ENCODE data around the gene IDE.

Gene IDE

GRCh38 chr10:92452313-92452712 lies 121.6 kb downstream of the IDE start:
- TF ChIP-seq TEAD4 (IDR thresholded peaks at IDR 0.05) (no peak), EGR1 (IDR thresholded peaks at IDR 0.05) (no peak), CREB1 (IDR thresholded peaks at IDR 0.05; ENCODE audit: low read depth) (no peak), YY1 (IDR thresholded peaks at IDR 0.05; ENCODE audit: low read depth) (no peak), ZBTB7A (IDR thresholded peaks at IDR 0.05; ENCODE audit: low read depth) (no peak), USF1 (IDR thresholded peaks at IDR 0.05) (no peak), RAD21 (IDR thresholded peaks at IDR 0.05; ENCODE audit: low read depth) (no peak), NFIC (IDR thresholded peaks at IDR 0.05) (no peak), TCF12 (IDR thresholded peaks at IDR 0.05; ENCODE audit: low read depth) (no peak), MAX (IDR thresholded peaks at IDR 0.05) (no peak)

GRCh38 chr10:92451431-92451830 lies 122.5 kb downstream of the IDE start:
- TF ChIP-seq ZBTB7A (IDR thresholded peaks at IDR 0.05; ENCODE audit: low read depth) (no peak), RAD21 (IDR thresholded peaks at IDR 0.05; ENCODE audit: low read depth) (no peak), TEAD4 (IDR thresholded peaks at IDR 0.05) (no peak), EP300 (IDR thresholded peaks at IDR 0.05; ENCODE audit: borderline replicate concordance) (no peak), YY1 (IDR thresholded peaks at IDR 0.05; ENCODE audit: low read depth) (no peak), MAX (IDR thresholded peaks at IDR 0.05) (no peak), NFIC (IDR thresholded peaks at IDR 0.05) (no peak), REST (IDR thresholded peaks at IDR 0.05; ENCODE audit: low read depth) (no peak), CEBPB (IDR thresholded peaks at IDR 0.05) (no peak), EGR1 (IDR thresholded peaks at IDR 0.05) (no peak), TAF1 (IDR thresholded peaks at IDR 0.05; ENCODE audit: low read depth) (no peak), FOXM1 (IDR thresholded peaks at IDR 0.05; ENCODE audit: borderline replicate concordance, low read depth) (no peak), CREB1 (IDR thresholded peaks at IDR 0.05; ENCODE audit: low read depth) (no peak), TCF12 (IDR thresholded peaks at IDR 0.05; ENCODE audit: low read depth) (no peak)

- TF ChIP-seq TAF1 (IDR thresholded peaks at IDR 0.05; ENCODE audit: low read depth) (no peak), CREB1 (IDR thresholded peaks at IDR 0.05; ENCODE audit: low read depth) (no peak), ZBTB7A (IDR thresholded peaks at IDR 0.05; ENCODE audit: low read depth) (no peak), FOXM1 (IDR thresholded peaks at IDR 0.05; ENCODE audit: borderline replicate concordance, low read depth) (no peak), NFIC (IDR thresholded peaks at IDR 0.05) (no peak)
Measured at GRCh38 chr10:92450896-92451295, 123.0 kb downstream of the IDE start.

GRCh38 chr10:92440578-92440977 lies 133.3 kb downstream of the IDE start:
- TF ChIP-seq FOXM1 (IDR thresholded peaks at IDR 0.05; ENCODE audit: borderline replicate concordance, low read depth), result no peak
- TF ChIP-seq REST (IDR thresholded peaks at IDR 0.05; ENCODE audit: low read depth), result no peak
- TF ChIP-seq EP300 (IDR thresholded peaks at IDR 0.05; ENCODE audit: borderline replicate concordance), result no peak
- TF ChIP-seq USF1 (IDR thresholded peaks at IDR 0.05), result no peak
- no peak for TF ChIP-seq EGR1 (IDR thresholded peaks at IDR 0.05)
- TF ChIP-seq RAD21 (IDR thresholded peaks at IDR 0.05; ENCODE audit: low read depth), result no peak
- TF ChIP-seq ZBTB7A (IDR thresholded peaks at IDR 0.05; ENCODE audit: low read depth), result no peak
- TF ChIP-seq MAX (IDR thresholded peaks at IDR 0.05), result no peak
- no peak for TF ChIP-seq YY1 (IDR thresholded peaks at IDR 0.05; ENCODE audit: low read depth)

GRCh38 chr10:92438220-92438619 lies 135.7 kb downstream of the IDE start:
- TF ChIP-seq RAD21 (IDR thresholded peaks at IDR 0.05; ENCODE audit: low read depth), result no peak
- TF ChIP-seq USF1 (IDR thresholded peaks at IDR 0.05), result no peak
- TF ChIP-seq TEAD4 (IDR thresholded peaks at IDR 0.05), result no peak
- TF ChIP-seq YY1 (IDR thresholded peaks at IDR 0.05; ENCODE audit: low read depth), result no peak
- no peak for TF ChIP-seq EP300 (IDR thresholded peaks at IDR 0.05; ENCODE audit: borderline replicate concordance)

- TF ChIP-seq REST (IDR thresholded peaks at IDR 0.05; ENCODE audit: low read depth), result no peak
- TF ChIP-seq NFIC (IDR thresholded peaks at IDR 0.05), result no peak
- no peak for TF ChIP-seq EP300 (IDR thresholded peaks at IDR 0.05; ENCODE audit: borderline replicate concordance)
- no peak for TF ChIP-seq CEBPB (IDR thresholded peaks at IDR 0.05)
- TF ChIP-seq CREB1 (IDR thresholded peaks at IDR 0.05; ENCODE audit: low read depth), result no peak
- no peak for TF ChIP-seq YY1 (IDR thresholded peaks at IDR 0.05; ENCODE audit: low read depth)
- no peak for TF ChIP-seq MAX (IDR thresholded peaks at IDR 0.05)
- TF ChIP-seq RAD21 (IDR thresholded peaks at IDR 0.05; ENCODE audit: low read depth), result no peak
- no peak for TF ChIP-seq TEAD4 (IDR thresholded peaks at IDR 0.05)
- no peak for TF ChIP-seq FOXM1 (IDR thresholded peaks at IDR 0.05; ENCODE audit: borderline replicate concordance, low read depth)
- no peak for TF ChIP-seq ZBTB7A (IDR thresholded peaks at IDR 0.05; ENCODE audit: low read depth)
- TF ChIP-seq EGR1 (IDR thresholded peaks at IDR 0.05), result no peak
- no peak for TF ChIP-seq TCF12 (IDR thresholded peaks at IDR 0.05; ENCODE audit: low read depth)
- no peak for TF ChIP-seq TAF1 (IDR thresholded peaks at IDR 0.05; ENCODE audit: low read depth)
- no peak for TF ChIP-seq USF1 (IDR thresholded peaks at IDR 0.05)
Measured at GRCh38 chr10:92436611-92437010, 137.3 kb downstream of the IDE start.

Measured in Ishikawa (cell line).